T-helper 1 cell treated with Interleukin-12 subunit alpha and Interleukin-12 subunit beta and Interleukin-4 antibody, amounts not matched to agents 30 ng/mL and 1 ng/mL, for 36 hours (primary cell): ENCODE results near the gene PREB. TPM values are rescaled to one million over a fixed set of nuclear protein-coding genes. Genes with fewer than 3 reads are reported as not detected.
"Not testable (repeated sequence)": the region's sequence is repeated elsewhere in the genome, so short reads cannot be mapped to it uniquely, and the experiment has no call there.

Source experiments
- intact Hi-C: fragments of 100-400 bp; cut with micrococcal nuclease; formaldehyde crosslinking; loops from one replicate; pipeline ENCODE4 v1.15.1; 2024
- total RNA-seq: library from RNA; stranded (reverse); gene quantifications from 2 replicates; pipeline ENCODE4 v1.2.3, GENCODE V29; 2022

Gene PREB
- total RNA-seq, 1 donor from 2014 or later, result 82.7 TPM

GRCh38 chr2:27128668-27129571 is 5.5 kb downstream of the PREB start:
- intact Hi-C loops, result no loop called here

GRCh38 chr2:27127883-27128667 is 6.4 kb downstream of the PREB start:
- intact Hi-C loops, result no loop called here

GRCh38 chr2:27126252-27126710 is 8.2 kb downstream of the PREB start:
- intact Hi-C loops, result no loop called here

- intact Hi-C loops, result no loop called here
These were observed 9.3 kb downstream of the PREB start for GRCh38 chr2:27125104-27125503.

- intact Hi-C loops, result loop anchor here (1.0 kb wide), 4 partner anchors 11 to 94 kb away; partner anchors contain the start of genes ATRAID, CAD, PREB and SLC5A6
These were observed 10.9 kb downstream of the PREB start, which contains the start of gene ABHD1 for GRCh38 chr2:27123302-27124150. TSS of gene ABHD1 (plus strand) at chr2:27123815. CDS start at chr2:27123949, 134 bp downstream.

- intact Hi-C loops, result loop anchor here (1.0 kb wide), 4 partner anchors 12 to 95 kb away; partner anchors contain the start of genes ATRAID, CAD, PREB and SLC5A6
These were observed 11.6 kb downstream of the PREB start for GRCh38 chr2:27122791-27123190.

GRCh38 chr2:27121906-27122305 is 12.5 kb downstream of the PREB start:
- intact Hi-C loops, result no loop called here

- intact Hi-C loops, result loop anchor here (2.0 kb wide), 1 partner anchor 16 kb away; the partner anchor contains the start of gene PREB
These were observed 15.1 kb downstream of the PREB start for GRCh38 chr2:27119330-27119670.

- intact Hi-C loops, result loop anchor here (2.0 kb wide), 1 partner anchor 16 kb away; the partner anchor contains the start of gene PREB
These were observed 15.7 kb downstream of the PREB start, which contains the start of gene CGREF1 for GRCh38 chr2:27118525-27119329. TSS of gene CGREF1 (minus strand) at chr2:27119128. CDS start at chr2:27104366, 14,762 bp downstream.

GRCh38 chr2:27117995-27118524 is 16.4 kb downstream of the PREB start:
- intact Hi-C loops, result loop anchor here (2.0 kb wide), 1 partner anchor 17 kb away; the partner anchor contains the start of gene PREB

GRCh38 chr2:27115519-27115918 is 18.9 kb downstream of the PREB start:
- intact Hi-C loops, result no loop called here

- intact Hi-C loops, result not testable (repeated sequence)
These were observed 22.9 kb downstream of the PREB start for GRCh38 chr2:27111392-27112078.

- intact Hi-C loops, result not testable (repeated sequence)
These were observed 23.7 kb downstream of the PREB start for GRCh38 chr2:27110603-27111352.

GRCh38 chr2:27109083-27109482 is 25.4 kb downstream of the PREB start:
- intact Hi-C loops, result no loop called here

GRCh38 chr2:27108221-27108620 is 26.2 kb downstream of the PREB start:
- intact Hi-C loops, result no loop called here

- intact Hi-C loops, result no loop called here
These were observed 28.5 kb downstream of the PREB start for GRCh38 chr2:27105981-27106380.

- intact Hi-C loops, result no loop called here
These were observed 32.1 kb downstream of the PREB start for GRCh38 chr2:27102329-27102728.

- intact Hi-C loops, result no loop called here
These were observed 34.4 kb downstream of the PREB start for GRCh38 chr2:27100036-27100435.
